Astrocyte of the cerebellum (primary cell): ENCODE measurements around the gene PDCD1.

Source experiments
- DNase-seq: peaks from one replicate; pipeline ENCODE4 v3.0.0-alpha.2; 2011; ENCODE audit warnings: low read depth
- H3K4me3 ChIP-seq: 2 replicates; pipeline ENCODE4 v1.5.1; 2011; ENCODE audit warnings: mild to moderate bottlenecking, low read depth, low read length, moderate library complexity
- in situ Hi-C: cut with HindIII; loops from 2 replicates; pipeline ENCODE4 v1.10.0; 2017; ENCODE audit warnings: low sequenced_read_pairs
- TF ChIP-seq, protein P1 (sequence below): IDR thresholded peaks from 2 replicates; pipeline ENCODE4 v1.5.1; 2012; ENCODE audit warnings: low read length, low read depth, moderate library complexity, mild to moderate bottlenecking; ENCODE audit errors: missing control alignments

Gene PDCD1

DNA sequence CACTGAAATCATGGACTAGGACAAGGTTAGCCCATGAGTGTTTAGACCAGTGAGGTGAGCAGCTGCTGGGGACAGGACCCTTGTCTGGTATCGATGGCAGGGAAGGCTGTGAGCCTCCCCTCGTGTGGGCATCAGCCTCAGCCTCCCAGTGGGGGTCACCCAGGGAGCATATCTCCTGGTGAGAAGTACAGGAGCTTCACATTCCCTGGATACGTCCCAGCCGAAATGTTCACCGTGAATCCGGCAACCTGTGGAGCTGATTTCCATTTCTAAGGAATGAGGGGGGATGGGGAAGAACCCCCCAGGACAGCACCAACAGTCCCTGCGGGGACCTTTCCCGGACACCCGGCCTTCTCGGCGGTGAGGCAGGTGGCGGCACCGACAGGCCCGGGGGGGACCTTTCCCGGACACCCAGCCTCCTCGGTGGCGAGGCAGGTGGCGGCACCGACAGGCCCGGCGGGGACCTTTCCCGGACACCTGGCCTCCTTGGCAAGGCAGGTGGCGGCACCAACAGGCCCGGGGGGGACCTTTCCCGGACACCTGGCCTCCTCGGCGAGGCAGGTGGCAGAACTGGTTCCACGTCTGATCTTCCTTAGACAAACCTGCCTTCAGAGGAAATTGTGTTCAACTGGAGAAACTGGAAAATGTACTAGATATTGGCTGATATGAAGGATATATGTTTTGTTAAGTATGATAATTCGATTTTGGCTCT is 32.0 kb upstream of the PDCD1 start:
- H3K4me3 ChIP-seq = no peak overlapping the region
- no peak for DNase-seq
- in situ Hi-C loops = no loop called here
- TF ChIP-seq, protein P1, sequence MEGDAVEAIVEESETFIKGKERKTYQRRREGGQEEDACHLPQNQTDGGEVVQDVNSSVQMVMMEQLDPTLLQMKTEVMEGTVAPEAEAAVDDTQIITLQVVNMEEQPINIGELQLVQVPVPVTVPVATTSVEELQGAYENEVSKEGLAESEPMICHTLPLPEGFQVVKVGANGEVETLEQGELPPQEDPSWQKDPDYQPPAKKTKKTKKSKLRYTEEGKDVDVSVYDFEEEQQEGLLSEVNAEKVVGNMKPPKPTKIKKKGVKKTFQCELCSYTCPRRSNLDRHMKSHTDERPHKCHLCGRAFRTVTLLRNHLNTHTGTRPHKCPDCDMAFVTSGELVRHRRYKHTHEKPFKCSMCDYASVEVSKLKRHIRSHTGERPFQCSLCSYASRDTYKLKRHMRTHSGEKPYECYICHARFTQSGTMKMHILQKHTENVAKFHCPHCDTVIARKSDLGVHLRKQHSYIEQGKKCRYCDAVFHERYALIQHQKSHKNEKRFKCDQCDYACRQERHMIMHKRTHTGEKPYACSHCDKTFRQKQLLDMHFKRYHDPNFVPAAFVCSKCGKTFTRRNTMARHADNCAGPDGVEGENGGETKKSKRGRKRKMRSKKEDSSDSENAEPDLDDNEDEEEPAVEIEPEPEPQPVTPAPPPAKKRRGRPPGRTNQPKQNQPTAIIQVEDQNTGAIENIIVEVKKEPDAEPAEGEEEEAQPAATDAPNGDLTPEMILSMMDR = no peak

DNA sequence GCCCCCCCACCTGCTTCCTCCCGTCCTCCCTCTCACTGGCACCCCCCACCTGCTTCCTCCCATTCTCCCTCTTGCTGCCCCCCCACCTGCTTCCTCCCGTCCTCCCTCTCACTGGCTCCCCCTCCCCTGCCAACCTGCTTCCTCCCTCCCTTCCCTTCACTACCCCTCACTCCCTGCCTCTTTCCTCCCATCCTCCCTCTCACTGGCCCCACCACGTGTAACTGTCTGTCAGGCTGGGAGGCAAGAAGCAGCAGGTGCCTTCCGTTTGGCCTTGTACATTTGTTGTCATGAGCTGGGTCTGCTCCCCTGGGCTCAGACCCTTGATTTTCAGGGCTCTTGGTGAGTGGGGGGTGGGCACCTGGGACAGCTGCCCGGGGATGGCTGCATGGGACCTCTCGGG is 29.9 kb upstream of the PDCD1 start:
- no peak overlapping the region for H3K4me3 ChIP-seq
- in situ Hi-C loops = no loop called here
- DNase-seq = no peak
- TF ChIP-seq, protein P1 = no peak

DNA sequence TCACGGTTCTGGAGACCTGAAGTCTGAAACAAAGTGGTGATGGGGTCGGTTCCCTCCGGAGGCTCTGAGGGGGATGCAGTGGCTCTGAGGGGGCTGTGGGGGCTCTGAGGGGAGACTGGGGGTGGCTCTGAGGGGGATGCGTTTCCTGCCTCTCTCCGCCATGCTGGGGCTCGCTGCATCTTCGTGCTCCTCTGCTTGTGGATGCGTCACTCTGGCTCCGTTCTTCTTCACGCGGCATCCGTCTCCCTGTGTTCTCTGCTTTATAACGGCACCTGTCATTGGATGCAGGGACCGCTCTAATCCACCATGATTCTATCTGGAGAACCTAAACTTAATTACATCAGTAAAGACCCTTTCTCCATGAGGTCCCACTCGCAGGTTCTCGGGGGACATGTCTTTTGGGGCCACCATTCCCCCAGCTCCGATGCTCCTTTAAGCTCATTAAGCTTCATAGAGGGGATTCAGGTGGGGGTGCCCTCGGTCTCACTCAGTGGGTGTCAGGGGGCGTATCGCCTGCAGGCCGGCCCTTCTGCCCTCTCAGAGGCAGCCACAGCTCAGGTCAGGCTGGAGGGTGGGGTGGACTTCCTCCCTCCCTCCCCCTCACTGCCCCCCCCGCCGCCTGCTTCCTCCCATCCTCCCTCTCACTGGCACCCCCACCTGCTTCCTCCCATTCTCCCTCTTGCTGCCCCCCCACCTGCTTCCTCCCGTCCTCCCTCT is 29.3 kb upstream of the PDCD1 start:
- in situ Hi-C loops = no loop called here
- H3K4me3 ChIP-seq = no peak overlapping the region
- TF ChIP-seq, protein P1 = no peak
- no peak for DNase-seq

DNA sequence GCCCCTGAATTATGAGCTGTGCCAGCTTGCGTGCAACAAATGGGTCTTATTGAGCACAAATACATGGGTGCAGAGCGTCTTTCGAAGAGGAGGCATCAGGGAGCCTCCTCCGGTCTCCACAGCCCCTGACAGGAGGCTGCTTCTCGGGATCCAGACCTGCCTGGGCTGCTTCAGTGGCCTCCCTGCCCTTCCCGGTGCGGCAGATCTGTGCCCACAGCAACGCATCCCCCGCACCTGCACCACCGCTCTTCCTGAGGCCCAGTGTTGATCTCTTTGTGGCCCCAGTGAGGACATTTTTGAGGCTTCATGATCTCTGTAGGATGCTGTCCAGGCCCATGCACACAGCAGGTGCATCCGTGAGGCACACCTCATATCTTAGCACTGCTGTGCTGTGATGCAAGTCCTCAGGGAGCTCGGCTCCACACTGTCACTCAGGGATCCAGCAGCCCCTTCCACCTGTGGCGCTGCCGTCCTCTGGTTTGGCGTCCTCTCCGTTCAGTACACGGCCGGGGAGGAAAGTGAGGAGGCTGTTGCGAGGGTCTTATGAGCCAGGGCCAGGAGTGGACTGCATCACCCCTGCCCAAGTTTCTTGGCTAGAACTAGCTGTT is 28.2 kb upstream of the PDCD1 start:
- TF ChIP-seq, protein P1 = no peak
- in situ Hi-C loops = no loop called here
- no peak for DNase-seq
- H3K4me3 ChIP-seq = no peak overlapping the region

DNA sequence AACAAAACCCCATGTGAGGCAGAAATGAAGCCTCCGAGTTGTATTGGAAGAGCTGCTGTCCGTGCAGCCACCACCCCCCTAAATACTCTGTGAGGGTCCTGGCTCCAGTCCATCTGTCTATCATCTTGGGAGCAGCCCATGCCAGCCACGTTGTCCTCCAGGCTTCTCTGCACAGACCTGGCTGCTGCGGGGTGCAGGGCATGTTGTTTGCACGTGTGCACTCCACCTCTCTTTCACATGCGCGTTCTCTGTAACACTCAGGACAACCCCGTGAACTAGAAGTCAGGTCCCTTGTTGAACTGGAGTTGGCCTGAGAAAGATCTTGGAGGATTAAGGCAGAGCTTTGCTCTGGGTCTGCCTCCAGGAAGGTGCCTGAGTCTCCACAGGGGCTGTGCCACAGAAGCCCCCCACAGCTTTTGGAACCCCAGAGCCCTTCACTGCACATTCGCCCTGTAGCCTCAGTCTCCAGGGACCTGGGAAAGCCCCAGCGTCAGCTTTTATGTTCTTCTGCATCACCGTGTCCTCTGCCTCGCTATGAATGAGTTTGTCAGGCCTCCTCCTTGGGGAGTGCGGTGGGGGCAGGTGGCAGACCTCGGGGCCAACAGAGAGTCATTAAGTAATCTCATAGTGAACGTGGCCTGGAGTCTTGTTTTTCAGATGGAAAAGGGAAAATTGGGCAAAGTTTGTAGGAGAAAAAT is 27.4 kb upstream of the PDCD1 start:
- in situ Hi-C loops = no loop called here
- H3K4me3 ChIP-seq = no peak overlapping the region
- no peak for DNase-seq
- TF ChIP-seq, protein P1 = no peak

DNA sequence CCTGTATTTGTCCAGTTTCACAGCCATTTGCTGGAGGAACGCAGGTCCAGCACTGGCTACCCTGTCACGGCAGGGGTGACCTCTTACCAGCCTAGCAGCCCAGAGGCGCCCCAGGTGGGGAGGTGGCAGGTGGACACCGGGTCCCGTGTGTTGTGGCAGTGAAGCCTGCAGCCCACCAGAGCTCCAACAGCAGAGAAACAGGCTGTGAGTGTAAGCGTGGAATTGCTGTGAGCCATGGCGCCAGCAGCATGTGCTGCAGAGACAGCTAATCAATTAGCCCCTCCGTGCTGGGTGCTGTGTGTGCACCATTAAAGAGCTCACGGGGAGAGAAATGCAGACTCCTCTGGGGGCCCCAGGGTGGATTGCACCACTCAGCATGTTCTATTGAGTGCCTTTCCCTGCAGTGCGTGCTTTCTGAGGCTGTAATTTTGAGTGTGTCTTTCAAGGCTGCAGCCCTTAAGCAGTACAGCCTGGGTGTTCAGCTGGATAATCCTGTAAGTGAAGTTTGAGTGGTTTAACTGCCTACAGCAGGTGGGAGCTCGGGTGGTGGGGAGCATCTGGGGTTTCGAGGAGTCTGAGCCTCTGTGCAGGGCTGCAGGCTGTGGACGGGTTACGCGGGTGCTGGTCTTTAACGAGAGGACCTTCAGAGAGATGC is 26.7 kb upstream of the PDCD1 start:
- H3K4me3 ChIP-seq = no peak overlapping the region
- in situ Hi-C loops = no loop called here
- TF ChIP-seq, protein P1 = no peak
- no peak for DNase-seq
